ENCODE data around the gene CFD.

The CFD gene

GRCh38 chr19:892243-892893 lies 32.9 kb downstream of the CFD start:
- no peak for DNase-seq

- DNase-seq = peak; percentile 82 to 83
Observed at GRCh38 chr19:892894-893689, 33.6 kb downstream of the CFD start, which contains the start of the genes MED16 and RNU6-9. Gene MED16, minus strand, starts transcription at chr19:893187. Its CDS starts 2,056 bp downstream, at chr19:891131. Gene RNU6-9, plus strand, starts transcription at chr19:893484.

- DNase-seq = no peak
Observed at GRCh38 chr19:896434-896833, 37.0 kb downstream of the CFD start.

- no peak for DNase-seq
Observed at GRCh38 chr19:896999-897398, 37.5 kb downstream of the CFD start.

- no peak for DNase-seq
Observed at GRCh38 chr19:897442-898039, 38.1 kb downstream of the CFD start.

GRCh38 chr19:898663-899062 lies 39.2 kb downstream of the CFD start:
- no peak for DNase-seq

- DNase-seq = no peak
Observed at GRCh38 chr19:899336-900042, 40.0 kb downstream of the CFD start.

- DNase-seq = no peak
Observed at GRCh38 chr19:900043-900301, 40.5 kb downstream of the CFD start.

GRCh38 chr19:900302-901111 lies 41.0 kb downstream of the CFD start:
- DNase-seq = no peak

GRCh38 chr19:901216-902092 lies 42.0 kb downstream of the CFD start:
- DNase-seq = no peak

- DNase-seq = no peak
Observed at GRCh38 chr19:902093-902370, 42.6 kb downstream of the CFD start.

GRCh38 chr19:902446-903226 lies 43.2 kb downstream of the CFD start:
- DNase-seq = no peak

GRCh38 chr19:903266-903797 lies 43.9 kb downstream of the CFD start:
- DNase-seq = no peak

GRCh38 chr19:904545-904944 lies 45.1 kb downstream of the CFD start:
- no peak for DNase-seq

GRCh38 chr19:906480-906879 lies 47.0 kb downstream of the CFD start:
- DNase-seq = no peak

- no peak for DNase-seq
Observed at GRCh38 chr19:907183-907853, 47.9 kb downstream of the CFD start.

GRCh38 chr19:911197-912033 lies 52.0 kb downstream of the CFD start:
- DNase-seq = no peak

GRCh38 chr19:912181-913079 lies 53.0 kb downstream of the CFD start:
- DNase-seq = no peak

Data from SHP77 (cell line).